Trophoblast cell (in vitro differentiated cells and primary cell): ENCODE results near the gene POLR3H.

ENCODE experiments used
- DNase-seq, 2 donors: peaks; one replicate each; pipeline ENCODE4 v3.0.0-alpha.2; 2016
- H2AFZ ChIP-seq: 2 replicates; pipeline ENCODE4 v1.6.1; 2013; ENCODE audit warnings: low read length, moderate library complexity, mild to moderate bottlenecking; ENCODE audit not compliant: insufficient read depth, poor library complexity
- H2AK5ac ChIP-seq: 2 replicates; pipeline ENCODE4 v1.6.1; 2013; ENCODE audit warnings: mild to moderate bottlenecking, low read length
- H2BK120ac ChIP-seq: 2 replicates; pipeline ENCODE4 v1.6.1; 2013; ENCODE audit warnings: low read length, mild to moderate bottlenecking, moderate library complexity; ENCODE audit not compliant: insufficient read depth, poor library complexity
- H2BK12ac ChIP-seq: 2 replicates; pipeline ENCODE4 v1.6.1; 2013; ENCODE audit warnings: mild to moderate bottlenecking, low read length, moderate library complexity
- H2BK5ac ChIP-seq: 2 replicates; pipeline ENCODE4 v1.6.1; 2013; ENCODE audit warnings: low read length, low read depth, moderate library complexity, mild to moderate bottlenecking; ENCODE audit not compliant: poor library complexity
- H3K14ac ChIP-seq: 2 replicates; pipeline ENCODE4 v1.6.1; 2013; ENCODE audit warnings: mild to moderate bottlenecking, low read length
- H3K18ac ChIP-seq: 2 replicates; pipeline ENCODE4 v1.6.1; 2013; ENCODE audit warnings: mild to moderate bottlenecking, low read length
- H3K23ac ChIP-seq: 2 replicates; pipeline ENCODE4 v1.6.1; 2013; ENCODE audit warnings: low read length
- H3K27ac ChIP-seq: 2 replicates; pipeline ENCODE4 v1.5.1; 2013; ENCODE audit warnings: low read depth, mild to moderate bottlenecking, inconsistent platforms, low read length, moderate library complexity
- H3K27me3 ChIP-seq: 2 replicates; pipeline ENCODE4 v1.6.1; 2013; ENCODE audit warnings: inconsistent platforms, mild to moderate bottlenecking, low read length, moderate library complexity; ENCODE audit not compliant: insufficient read depth
- H3K36me3 ChIP-seq, 2 experiments: 1 replicate in 1 of 2; 2 replicates in 1 of 2; pipeline ENCODE4 v1.6.1; 2013; ENCODE audit warnings: low read length in 2 of 2, mild to moderate bottlenecking in 2 of 2, moderate library complexity in 1 of 2; ENCODE audit not compliant: insufficient read depth in 2 of 2, control insufficient read depth in 1 of 2
- H3K4ac ChIP-seq: 2 replicates; pipeline ENCODE4 v1.6.1; 2013; ENCODE audit warnings: low read depth, mild to moderate bottlenecking, low read length, moderate library complexity
- H3K4me1 ChIP-seq, 2 experiments: 1 replicate in 1 of 2; 2 replicates in 1 of 2; pipeline ENCODE4 v1.6.1; 2013; ENCODE audit warnings: low read length in 2 of 2, mild to moderate bottlenecking in 2 of 2, moderate library complexity in 1 of 2; ENCODE audit not compliant: insufficient read depth in 2 of 2, control insufficient read depth in 1 of 2
- H3K4me2 ChIP-seq: 2 replicates; pipeline ENCODE4 v1.6.1; 2013; ENCODE audit warnings: inconsistent platforms, mild to moderate bottlenecking, low read length, moderate library complexity
- H3K4me3 ChIP-seq: 2 replicates; pipeline ENCODE4 v1.5.1; 2013; ENCODE audit warnings: mild to moderate bottlenecking, low read depth, low read length, inconsistent platforms
- H3K79me1 ChIP-seq: one replicate; pipeline ENCODE4 v1.6.1; 2013; ENCODE audit warnings: low read length
- H3K79me2 ChIP-seq: 2 replicates; pipeline ENCODE4 v1.6.1; 2013; ENCODE audit warnings: low read length, mild to moderate bottlenecking; ENCODE audit not compliant: control insufficient read depth, insufficient read depth, poor library complexity
- H3K9ac ChIP-seq: 2 replicates; pipeline ENCODE4 v1.6.1; 2013; ENCODE audit warnings: mild to moderate bottlenecking, low read length
- H3K9me3 ChIP-seq: 2 replicates; pipeline ENCODE4 v1.6.1; 2013; ENCODE audit warnings: low read depth, mild to moderate bottlenecking, control low read depth, inconsistent platforms, low read length; ENCODE audit not compliant: insufficient read depth
- H4K12ac ChIP-seq: 2 replicates; pipeline ENCODE4 v1.6.1; 2013; ENCODE audit warnings: low read depth, mild to moderate bottlenecking, low read length, moderate library complexity
- H4K8ac ChIP-seq: 2 replicates; pipeline ENCODE4 v1.6.1; 2013; ENCODE audit warnings: low read depth, mild to moderate bottlenecking, low read length, moderate library complexity
- H4K91ac ChIP-seq: one replicate; pipeline ENCODE4 v1.6.1; 2013; ENCODE audit warnings: low read depth, mild to moderate bottlenecking, low read length, moderate library complexity
- WGBS: extraction: QIAGEN DNeasy Blood & Tissue Kit; methylation state at CpG from one replicate; pipeline ENCODE4 v1.1.7; 2013; ENCODE audit warnings: missing lambda C conversion rate; ENCODE audit not compliant: insufficient read length, insufficient coverage; ENCODE audit errors: extremely low coverage; 5-methylcytosine and 5-hydroxymethylcytosine counted together

The POLR3H gene

GRCh38 chr22:41485033-41485432 is 59.2 kb downstream of the POLR3H start:
- Histone ChIP-seq H3K9ac (no peak overlapping the region), H3K4me3 (no peak overlapping the region), H4K91ac (no peak overlapping the region), H3K4ac (no peak overlapping the region), H2AFZ (no peak overlapping the region), H2BK5ac (no peak overlapping the region), H3K18ac (no peak overlapping the region), H4K8ac (no peak overlapping the region), H3K9me3 (no peaks in the 10 kb centered on the region), H2BK12ac (no peak overlapping the region), H3K79me2 (no peaks in the 10 kb centered on the region), H3K14ac (no peak overlapping the region), H3K4me1 (peaks cover 0 to 3% of the 10 kb centered on the region in 2 experiments), H3K23ac (no peak overlapping the region), H3K79me1 (no peaks in the 10 kb centered on the region), H2AK5ac (no peak overlapping the region), H3K4me2 (no peak overlapping the region), H3K36me3 (no peaks in the 10 kb centered on the region), H3K27me3 (no peaks in the 10 kb centered on the region), H3K27ac (no peak overlapping the region), H2BK120ac (no peak overlapping the region), H4K12ac (no peak overlapping the region)
- WGBS: no CpG with 5 or more reads among the region's 7 CpGs
- DNase-seq: no peak

GRCh38 chr22:41482319-41482935 is 61.8 kb downstream of the POLR3H start:
- H3K9ac ChIP-seq: no peak overlapping the region
- H3K27me3 ChIP-seq: no peaks in the 10 kb centered on the region
- H2AFZ ChIP-seq: no peak overlapping the region
- no peak overlapping the region for H3K4me3 ChIP-seq
- no peak overlapping the region for H3K4ac ChIP-seq
- no peak overlapping the region for H3K27ac ChIP-seq
- H2BK12ac ChIP-seq: no peak overlapping the region
- H2AK5ac ChIP-seq: no peak overlapping the region
- H3K4me1 ChIP-seq: peaks cover 0 to 3% of the 10 kb centered on the region in 2 experiments
- no peaks in the 10 kb centered on the region for H3K79me2 ChIP-seq
- no peak overlapping the region for H3K4me2 ChIP-seq
- H3K9me3 ChIP-seq: no peaks in the 10 kb centered on the region
- H4K8ac ChIP-seq: no peak overlapping the region
- peaks cover 0 to 2% of the 10 kb centered on the region in 2 experiments for H3K36me3 ChIP-seq
- no peak overlapping the region for H3K23ac ChIP-seq
- no peak for DNase-seq
- H2BK120ac ChIP-seq: no peak overlapping the region
- no CpG with 5 or more reads among the region's 2 CpGs for WGBS
- no peak overlapping the region for H4K12ac ChIP-seq
- H2BK5ac ChIP-seq: no peak overlapping the region
- H4K91ac ChIP-seq: no peak overlapping the region
- no peak overlapping the region for H3K14ac ChIP-seq
- H3K18ac ChIP-seq: peak overlapping the region; percentile 18
- no peaks in the 10 kb centered on the region for H3K79me1 ChIP-seq

GRCh38 chr22:41481925-41482318 is 62.3 kb downstream of the POLR3H start:
- Histone ChIP-seq H3K36me3 (peaks cover 0 to 3% of the 10 kb centered on the region in 2 experiments), H3K9ac (no peak overlapping the region), H3K9me3 (no peaks in the 10 kb centered on the region), H4K91ac (no peak overlapping the region), H3K23ac (no peak overlapping the region), H2BK5ac (no peak overlapping the region), H3K79me1 (no peaks in the 10 kb centered on the region), H3K27me3 (no peaks in the 10 kb centered on the region), H4K12ac (no peak overlapping the region), H3K18ac (peak overlapping the region; percentile 18), H3K79me2 (no peaks in the 10 kb centered on the region), H2AFZ (no peak overlapping the region), H2BK12ac (no peak overlapping the region), H2AK5ac (no peak overlapping the region), H3K4me1 (peaks cover 0 to 3% of the 10 kb centered on the region in 2 experiments), H3K4ac (peak overlapping the region; percentile 49), H3K4me3 (no peak overlapping the region), H3K27ac (no peak overlapping the region), H2BK120ac (no peak overlapping the region), H3K14ac (no peak overlapping the region), H3K4me2 (no peak overlapping the region), H4K8ac (no peak overlapping the region)
- no CpG with 5 or more reads among the region's 5 CpGs for WGBS
- DNase-seq: no peak

- Histone ChIP-seq H2BK5ac (no peak overlapping the region), H3K4me1 (peaks cover 0 to 3% of the 10 kb centered on the region in 2 experiments), H3K36me3 (peaks cover 0 to 3% of the 10 kb centered on the region in 2 experiments), H3K4me2 (no peak overlapping the region), H2AFZ (no peak overlapping the region), H3K9ac (peak overlapping the region; percentile 23), H4K8ac (no peak overlapping the region), H3K4ac (no peak overlapping the region), H3K27ac (no peak overlapping the region), H2AK5ac (no peak overlapping the region), H3K23ac (peak overlapping the region; percentile 78), H2BK120ac (no peak overlapping the region), H3K79me1 (no peaks in the 10 kb centered on the region), H3K9me3 (no peaks in the 10 kb centered on the region), H3K4me3 (no peak overlapping the region), H3K79me2 (no peaks in the 10 kb centered on the region), H4K91ac (no peak overlapping the region), H4K12ac (no peak overlapping the region), H3K18ac (no peak overlapping the region), H3K27me3 (no peaks in the 10 kb centered on the region), H3K14ac (no peak overlapping the region), H2BK12ac (no peak overlapping the region)
- DNase-seq: peak; percentile 31 to 55
- no CpG with 5 or more reads among the region's 15 CpGs for WGBS
Observed at GRCh38 chr22:41481131-41481830, 63.0 kb downstream of the POLR3H start.
